T-helper 2 cell (primary cell): ENCODE measurements around the gene GIT2.

Source experiments
- DNase-seq, 5 experiments: peaks; one replicate each; pipeline versions ENCODE4 v3.0.0 to v3.0.0-alpha.2; 2012 to 2022

GIT2 gene

DNA sequence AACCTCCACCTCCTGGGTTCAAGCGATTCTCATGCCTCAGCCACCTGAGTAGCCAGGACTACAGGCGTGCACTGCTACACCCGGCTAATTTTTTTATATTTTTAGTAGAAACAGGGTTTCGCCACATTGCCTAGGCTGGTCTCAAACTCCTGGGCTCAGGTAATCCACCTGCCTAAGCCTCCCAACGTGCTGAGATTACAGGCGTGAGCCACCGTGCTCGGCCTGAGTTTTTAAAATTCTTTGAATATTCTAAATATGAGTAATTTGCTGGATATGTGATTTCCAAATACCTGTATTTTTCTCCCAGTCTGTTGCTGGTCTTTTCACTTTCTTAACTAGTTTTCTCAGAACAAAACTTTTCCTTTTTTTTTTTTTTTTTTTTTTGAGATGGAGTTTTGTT, 27.4 kb downstream of the GIT2 start:
- DNase-seq = no peak

GRCh38 chr12:109968032-109968420, 28.1 kb downstream of the GIT2 start:
- peak in 1 of 5 experiments; percentile 60 for DNase-seq

DNA sequence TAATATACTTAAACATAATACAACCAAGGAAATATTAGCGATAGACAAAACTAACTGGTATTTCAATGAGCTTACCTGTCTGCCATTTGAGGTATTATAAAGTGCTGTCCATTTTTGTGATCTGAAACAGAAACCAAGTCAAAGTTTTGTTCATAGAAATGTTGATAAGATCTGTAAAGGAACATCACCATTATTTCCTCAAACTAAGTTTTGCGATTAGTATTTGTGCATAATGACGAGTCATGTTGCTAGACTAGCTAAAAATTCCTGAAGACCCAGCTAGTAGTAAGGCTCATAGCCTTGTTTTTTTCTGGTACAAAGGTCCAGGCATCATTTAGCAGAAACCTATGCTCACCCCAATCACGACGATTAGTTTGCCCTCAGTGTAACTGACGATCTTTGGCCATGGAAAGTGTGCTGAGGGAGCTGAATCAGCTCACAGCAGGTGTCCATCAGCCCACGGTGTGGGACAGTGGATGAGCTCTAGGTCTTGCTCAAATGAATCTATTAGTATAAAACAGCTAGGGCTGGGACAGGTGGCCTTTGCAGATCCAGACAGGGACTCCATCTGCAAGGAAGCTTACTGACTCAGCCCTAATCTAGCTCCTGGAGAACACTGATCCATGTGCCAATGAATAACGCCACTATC, 28.7 kb downstream of the GIT2 start:
- DNase-seq = peak in 1 of 5 experiments; percentile 55

- no peak for DNase-seq
Measured at GRCh38 chr12:109966546-109966945, 29.6 kb downstream of the GIT2 start.

GRCh38 chr12:109963743-109964429, 32.3 kb downstream of the GIT2 start:
- DNase-seq = no peak

DNA sequence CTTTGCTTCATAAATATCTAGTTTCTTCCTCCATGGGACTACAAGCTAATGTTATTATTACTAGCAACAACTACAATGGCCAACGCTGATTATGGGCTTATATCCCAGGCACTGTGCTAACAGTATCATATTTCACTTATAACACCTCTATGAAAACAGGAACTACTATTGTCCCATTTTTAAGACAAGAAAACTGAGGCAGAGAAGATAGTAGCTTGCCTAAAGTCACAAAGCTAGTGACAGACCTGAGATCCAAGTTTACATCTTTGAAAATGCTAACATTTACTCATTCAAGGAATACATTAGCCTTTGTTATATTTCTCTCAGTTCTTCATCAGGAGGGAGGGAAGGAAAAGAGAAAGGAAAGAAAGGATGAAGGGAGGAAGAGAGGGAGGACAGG, 32.8 kb downstream of the GIT2 start:
- DNase-seq = no peak

DNA sequence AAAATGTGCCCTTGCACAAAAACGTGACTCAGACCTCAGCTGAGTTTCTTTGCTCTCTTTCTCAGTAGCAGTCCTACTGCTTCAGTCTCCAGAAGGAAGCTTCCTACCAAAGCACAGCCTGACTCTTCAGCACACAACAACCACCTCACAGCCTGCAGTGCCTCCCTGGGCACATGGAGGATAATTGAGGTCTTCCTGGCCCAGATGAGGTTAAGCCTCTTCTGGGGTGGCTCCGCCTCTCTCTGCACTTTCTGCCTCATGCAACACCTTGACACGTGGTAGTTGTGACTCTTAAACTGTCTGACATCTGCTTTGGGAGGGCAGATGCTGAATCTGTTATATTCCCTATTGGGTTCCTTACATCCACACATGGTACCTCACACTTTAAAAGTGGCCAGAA, 33.8 kb downstream of the GIT2 start:
- peak in 1 of 5 experiments; percentile 31 for DNase-seq

GRCh38 chr12:109961612-109962011, 34.6 kb downstream of the GIT2 start:
- no peak for DNase-seq

GRCh38 chr12:109961201-109961600, 35.0 kb downstream of the GIT2 start:
- no peak for DNase-seq

DNA sequence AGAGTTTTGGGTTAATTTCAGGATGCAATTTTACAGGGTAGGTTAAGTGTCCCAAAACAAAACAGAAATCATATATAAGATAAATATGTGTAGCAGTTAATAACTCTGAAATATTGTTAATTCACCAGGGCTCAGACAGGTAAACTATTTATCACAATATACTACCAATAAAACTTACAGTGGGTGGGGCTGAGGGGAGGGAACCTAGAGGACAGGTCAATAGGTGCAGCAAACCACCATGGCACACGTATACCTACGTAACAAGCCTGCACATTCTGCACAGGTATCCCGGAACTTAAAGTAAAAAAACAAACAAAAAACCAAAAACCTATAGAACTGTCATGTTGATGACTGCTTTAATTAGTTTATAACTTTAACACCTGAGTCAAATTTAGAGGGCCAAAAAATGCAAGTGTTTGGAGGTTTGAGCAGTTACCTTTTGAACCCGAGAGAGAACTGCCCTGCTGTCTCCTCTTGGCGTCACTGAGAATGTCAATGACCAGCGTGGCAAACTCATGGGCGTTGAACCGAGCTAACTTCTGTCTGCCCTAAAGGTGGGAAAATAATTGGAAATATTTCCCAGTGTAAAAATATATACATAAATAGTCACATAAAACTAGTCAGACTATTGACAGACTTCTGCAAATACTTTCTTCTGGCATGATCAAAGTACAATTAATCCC, 36.6 kb downstream of the GIT2 start:
- DNase-seq = no peak

DNA sequence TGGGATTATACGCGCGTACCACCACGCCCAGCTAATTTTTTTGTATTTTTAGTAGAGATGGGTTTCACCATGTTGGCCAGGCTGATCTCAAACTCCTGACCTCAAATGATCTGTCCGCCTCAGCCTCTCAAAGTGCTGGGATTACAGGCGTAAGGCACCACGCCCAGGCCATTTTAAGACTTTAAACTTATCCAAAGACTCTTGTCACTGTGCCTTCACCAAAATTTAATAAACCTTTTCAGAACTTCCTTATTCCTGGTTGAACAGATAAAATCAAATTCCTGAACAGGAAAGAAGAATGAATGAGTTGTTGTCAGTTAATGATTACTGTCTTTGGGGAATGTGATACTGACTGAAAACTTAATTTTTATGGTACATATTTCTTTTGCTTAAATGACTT, 37.8 kb downstream of the GIT2 start:
- DNase-seq = no peak

DNA sequence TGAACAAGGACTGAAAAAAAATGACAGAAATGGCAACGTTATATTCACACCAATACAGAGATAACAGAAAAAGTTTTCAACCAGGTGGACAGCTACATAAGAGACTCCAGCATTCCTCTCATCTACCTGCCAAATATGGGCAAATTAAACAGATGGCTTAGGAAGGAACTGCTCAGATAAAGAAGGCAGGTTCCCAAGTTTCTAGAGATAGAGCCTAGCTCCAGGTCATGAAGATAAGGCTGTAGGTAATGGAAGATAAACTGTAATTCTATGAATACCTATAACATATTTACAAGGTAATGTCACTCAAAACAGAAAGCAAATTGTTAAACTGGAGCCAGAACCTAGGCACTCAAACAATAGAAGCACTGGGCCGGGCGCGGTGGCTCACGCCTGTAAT, 42.5 kb downstream of the GIT2 start:
- DNase-seq = no peak

DNA sequence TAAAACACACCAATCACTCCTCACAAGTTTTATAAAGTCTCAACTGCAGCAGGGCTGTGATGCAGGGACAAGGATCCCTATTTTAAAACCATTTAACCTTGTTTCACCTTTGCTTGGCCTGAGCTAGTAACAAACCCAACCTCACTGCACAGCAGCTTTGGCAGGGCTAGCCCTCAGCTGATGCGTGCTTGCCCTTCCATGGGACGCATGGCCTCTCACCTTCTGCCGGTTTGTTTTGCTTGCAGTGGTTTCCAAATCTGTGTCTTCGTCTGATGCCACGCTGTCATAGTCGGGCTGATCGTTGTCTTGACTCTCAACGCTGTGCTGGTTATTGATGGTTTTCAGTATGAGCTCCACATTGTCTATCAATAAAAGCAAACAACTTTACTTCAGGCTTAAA, 43.3 kb downstream of the GIT2 start:
- DNase-seq = no peak

DNA sequence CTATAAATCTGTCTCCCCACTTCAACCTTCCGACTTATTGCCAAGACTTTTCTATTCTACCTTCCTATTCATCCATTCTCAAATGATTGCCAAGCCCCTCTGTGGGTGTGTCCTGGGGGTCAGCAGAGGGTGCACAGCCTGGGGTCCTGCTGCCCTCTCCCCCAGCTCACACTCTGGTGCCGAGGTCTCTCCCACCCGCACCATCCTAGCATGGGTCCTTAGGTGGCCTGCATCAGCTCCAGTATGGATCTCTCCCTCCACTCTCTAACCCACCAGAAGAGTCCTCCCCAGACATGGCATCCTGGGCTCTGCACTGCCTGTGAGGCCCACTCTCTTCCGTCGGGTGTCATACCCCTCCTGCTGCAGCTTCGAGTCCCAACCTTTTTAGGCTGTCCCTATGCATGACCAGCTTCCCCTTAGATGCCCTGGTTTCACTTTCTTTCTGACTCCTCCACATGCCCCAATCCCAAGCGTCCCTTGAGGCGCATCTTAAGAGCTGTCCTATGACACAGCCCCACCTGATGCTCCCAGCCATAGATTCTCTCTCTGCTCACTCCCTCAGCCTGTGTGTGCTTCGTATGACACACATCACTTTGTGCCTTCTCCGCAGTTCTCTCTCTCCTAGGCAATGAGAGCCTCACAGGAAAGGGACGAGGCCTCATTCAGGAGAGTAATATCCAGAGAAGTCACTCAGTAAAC, 43.9 kb downstream of the GIT2 start:
- no peak for DNase-seq

- DNase-seq = no peak
Measured at GRCh38 chr12:109951751-109952150, 44.4 kb downstream of the GIT2 start.

DNA sequence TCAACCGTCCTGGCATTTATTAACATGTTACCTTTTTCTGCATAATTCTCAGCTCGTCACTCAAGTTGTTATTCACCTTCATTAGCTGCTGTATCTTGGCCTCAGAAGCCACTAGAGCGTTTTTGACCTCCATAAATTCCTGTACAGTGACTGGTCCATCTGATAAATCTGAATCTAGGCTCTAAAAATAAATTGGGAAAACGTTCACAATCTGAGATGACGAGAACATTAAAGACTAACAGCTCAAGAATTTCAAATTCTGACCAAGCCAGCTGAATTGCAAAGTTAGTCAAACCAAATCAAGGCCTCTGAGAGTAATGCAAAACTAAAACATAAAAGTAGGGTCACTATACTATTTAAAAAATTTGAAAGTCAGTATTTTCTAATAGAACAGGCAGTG, 45.0 kb downstream of the GIT2 start:
- DNase-seq = no peak

DNA sequence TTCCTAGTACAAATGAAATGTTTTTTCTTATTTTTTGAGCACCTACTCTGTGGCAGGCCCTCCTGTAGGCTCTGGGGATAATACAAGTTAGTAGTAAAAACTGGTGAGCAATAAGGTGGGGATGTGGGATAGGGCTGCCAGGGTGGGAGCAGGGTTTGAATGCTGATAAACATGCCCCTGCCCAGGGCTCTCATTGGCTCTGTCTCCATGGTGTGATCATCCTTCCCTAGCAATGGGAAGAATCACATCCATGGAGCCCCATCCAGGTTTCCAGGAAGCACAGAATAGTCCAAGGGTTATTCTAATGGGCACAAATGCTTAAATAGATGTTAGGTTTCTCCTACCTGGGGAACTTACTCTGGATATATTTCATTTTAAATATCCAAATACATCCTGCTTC, 45.5 kb downstream of the GIT2 start:
- no peak for DNase-seq

DNA sequence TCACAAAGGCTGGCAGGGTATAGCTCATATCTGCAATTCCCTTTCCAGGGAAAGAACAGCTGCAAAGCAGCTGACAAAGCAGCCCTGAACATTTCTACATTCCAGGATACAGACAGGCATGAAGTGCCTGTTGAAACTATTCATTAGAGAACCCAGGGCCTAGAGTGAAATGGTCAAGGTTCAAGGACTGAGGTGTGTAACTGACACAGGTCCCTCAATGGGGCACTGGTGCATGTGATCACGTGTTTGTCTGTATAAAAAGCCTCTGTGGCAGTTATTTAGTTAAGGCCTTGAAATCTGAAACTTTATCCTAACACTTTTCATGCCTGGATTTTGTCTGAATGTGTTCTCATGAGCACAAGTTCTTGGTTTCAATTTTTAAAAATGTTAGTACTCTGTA, 47.1 kb downstream of the GIT2 start:
- no peak for DNase-seq

GRCh38 chr12:109948368-109948767, 47.8 kb downstream of the GIT2 start:
- no peak for DNase-seq

GRCh38 chr12:109947521-109947920, 48.6 kb downstream of the GIT2 start:
- DNase-seq = no peak

GRCh38 chr12:109946913-109947312, 49.3 kb downstream of the GIT2 start:
- DNase-seq = no peak

GRCh38 chr12:109946505-109946904, 49.7 kb downstream of the GIT2 start:
- DNase-seq = no peak

DNA sequence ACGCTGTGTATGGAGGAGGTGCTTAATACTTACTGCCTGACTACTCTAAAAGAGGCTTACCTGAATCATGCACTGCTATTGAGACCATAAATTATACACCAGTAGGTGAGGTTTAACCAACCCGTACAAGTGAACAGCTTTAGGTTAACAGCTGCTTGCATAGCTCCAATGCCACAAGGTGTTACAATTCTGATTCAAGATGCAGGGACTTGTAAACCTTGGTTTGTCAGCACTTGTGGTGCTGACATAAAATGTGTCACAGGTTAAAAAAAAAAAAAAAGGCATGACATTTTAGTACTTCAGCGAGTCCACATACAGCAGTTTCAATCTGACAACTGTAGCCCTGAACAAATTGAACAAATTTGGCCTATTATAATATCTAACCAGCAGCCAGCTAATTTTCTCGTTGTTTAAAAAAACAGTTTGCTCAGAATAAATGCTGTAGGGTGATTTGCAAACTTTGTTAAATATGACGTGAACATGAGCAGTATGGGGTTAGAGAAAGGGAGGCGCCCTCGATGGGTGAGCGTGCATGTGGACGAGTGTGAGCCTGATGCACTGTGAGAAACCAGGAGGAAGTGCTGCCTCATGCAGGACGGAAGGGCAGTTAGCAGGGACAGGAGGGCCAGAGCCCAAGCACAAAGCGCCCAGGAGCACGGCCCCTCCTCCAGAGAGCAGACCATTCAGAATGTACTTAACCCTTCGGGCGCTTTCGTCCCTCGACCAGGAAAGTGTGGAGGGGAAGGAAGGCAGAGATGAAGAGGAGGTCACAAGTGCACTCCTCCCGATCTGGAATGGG, 51.4 kb downstream of the GIT2 start:
- no peak for DNase-seq
